NB4 (cell line): ENCODE measurements around the gene COX8C.
A peak's percentile ranks its signal among the peaks of the same experiment; 100 is the strongest.
"Not testable (repeated sequence)": the region's sequence is repeated elsewhere in the genome, so short reads cannot be mapped to it uniquely, and the experiment has no call there.

Experiments used
- DNase-seq: peaks from one replicate; pipeline ENCODE4 v3.0.0; 2010; ENCODE audit warnings: low read depth
- H3K4me3 ChIP-seq: one replicate; pipeline ENCODE4 v1.5.1; 2011; ENCODE audit warnings: mild to moderate bottlenecking, low read depth, low read length, moderate library complexity
- MAX ChIP-seq: IDR thresholded peaks from 2 replicates; pipeline ENCODE4 v1.6.1; 2011; ENCODE audit warnings: low read depth, low read length
- MYC ChIP-seq: IDR thresholded peaks from 2 replicates; pipeline ENCODE4 v1.6.1; 2011; ENCODE audit warnings: low read depth, low read length
- POLR2A ChIP-seq: IDR thresholded peaks from 2 replicates; pipeline ENCODE4 v1.6.1; 2011; ENCODE audit warnings: mild to moderate bottlenecking; ENCODE audit not compliant: insufficient read length; ENCODE audit errors: extremely low read depth
- TF ChIP-seq, protein P1 (sequence below): IDR thresholded peaks from one replicate; pipeline ENCODE4 v1.5.1; 2012; ENCODE audit warnings: low read depth, low read length

COX8C gene

GRCh38 chr14:93375673-93376156, 28.7 kb downstream of the COX8C start:
- peak; percentile 88 for DNase-seq
- TF ChIP-seq MAX, result peak; percentile 75
- TF ChIP-seq, protein P1, sequence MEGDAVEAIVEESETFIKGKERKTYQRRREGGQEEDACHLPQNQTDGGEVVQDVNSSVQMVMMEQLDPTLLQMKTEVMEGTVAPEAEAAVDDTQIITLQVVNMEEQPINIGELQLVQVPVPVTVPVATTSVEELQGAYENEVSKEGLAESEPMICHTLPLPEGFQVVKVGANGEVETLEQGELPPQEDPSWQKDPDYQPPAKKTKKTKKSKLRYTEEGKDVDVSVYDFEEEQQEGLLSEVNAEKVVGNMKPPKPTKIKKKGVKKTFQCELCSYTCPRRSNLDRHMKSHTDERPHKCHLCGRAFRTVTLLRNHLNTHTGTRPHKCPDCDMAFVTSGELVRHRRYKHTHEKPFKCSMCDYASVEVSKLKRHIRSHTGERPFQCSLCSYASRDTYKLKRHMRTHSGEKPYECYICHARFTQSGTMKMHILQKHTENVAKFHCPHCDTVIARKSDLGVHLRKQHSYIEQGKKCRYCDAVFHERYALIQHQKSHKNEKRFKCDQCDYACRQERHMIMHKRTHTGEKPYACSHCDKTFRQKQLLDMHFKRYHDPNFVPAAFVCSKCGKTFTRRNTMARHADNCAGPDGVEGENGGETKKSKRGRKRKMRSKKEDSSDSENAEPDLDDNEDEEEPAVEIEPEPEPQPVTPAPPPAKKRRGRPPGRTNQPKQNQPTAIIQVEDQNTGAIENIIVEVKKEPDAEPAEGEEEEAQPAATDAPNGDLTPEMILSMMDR, result no peak
- no peak overlapping the region for H3K4me3 ChIP-seq

- H3K4me3 ChIP-seq, result no peak overlapping the region
- TF ChIP-seq MYC, result no peak
- TF ChIP-seq MAX, result no peak
- no peak for TF ChIP-seq POLR2A
- TF ChIP-seq, protein P1, result no peak
- peak; percentile 9 for DNase-seq
Observed at GRCh38 chr14:93379831-93380230, 32.8 kb downstream of the COX8C start.

DNA sequence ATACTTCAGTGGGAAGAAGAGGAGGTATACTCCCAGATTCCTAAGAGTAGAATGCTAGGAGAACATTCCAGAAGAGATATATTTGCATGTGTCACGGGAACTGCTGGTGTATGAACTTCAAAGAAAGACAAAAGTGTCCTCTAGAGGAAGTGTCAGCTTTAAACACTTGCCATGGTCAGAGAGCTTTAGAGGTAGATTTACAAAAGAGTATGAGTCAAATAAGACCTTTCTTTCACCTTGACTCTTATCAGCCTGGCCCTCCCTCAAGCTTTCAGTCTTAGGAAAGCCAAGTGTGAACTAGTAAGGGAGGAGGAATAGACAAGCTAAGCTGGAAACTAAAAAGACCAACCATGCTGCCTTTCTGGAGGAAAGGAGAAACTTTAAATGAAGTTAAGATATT, 34.7 kb downstream of the COX8C start:
- TF ChIP-seq, protein P1, result no peak
- TF ChIP-seq MAX (no peak), MYC (no peak), POLR2A (no peak)
- no peak for DNase-seq
- no peak overlapping the region for H3K4me3 ChIP-seq

- DNase-seq, H3K4me3 ChIP-seq: not testable (repeated sequence)
Observed at GRCh38 chr14:93384256-93384655, 37.3 kb downstream of the COX8C start.

DNA sequence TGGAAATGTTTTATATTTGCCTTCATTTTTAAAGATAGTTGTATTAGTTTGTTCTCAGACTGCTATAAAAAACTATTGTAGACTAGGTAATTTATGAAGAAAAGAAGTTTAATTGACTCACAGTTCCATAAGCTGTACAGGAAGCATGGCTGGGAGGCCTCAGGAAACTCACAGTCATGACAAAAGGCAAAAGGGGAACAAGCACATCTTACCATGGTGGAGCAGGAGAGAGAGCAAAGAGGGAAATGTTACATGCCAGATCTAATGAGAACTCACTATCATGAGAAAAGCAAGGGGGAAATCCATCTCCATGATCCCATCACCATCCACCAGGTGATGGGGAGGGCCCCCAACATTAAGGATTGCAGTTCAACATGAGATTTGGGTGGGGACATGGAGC, 48.2 kb downstream of the COX8C start:
- no peak overlapping the region for H3K4me3 ChIP-seq
- no peak for TF ChIP-seq MAX
- no peak for TF ChIP-seq MYC
- no peak for TF ChIP-seq POLR2A
- TF ChIP-seq, protein P1, result no peak
- DNase-seq, result peak; percentile 64

GRCh38 chr14:93396456-93396855, 49.5 kb downstream of the COX8C start:
- no peak overlapping the region for H3K4me3 ChIP-seq
- TF ChIP-seq, protein P1, result no peak
- no peak for TF ChIP-seq POLR2A
- TF ChIP-seq MYC, result no peak
- TF ChIP-seq MAX, result no peak
- no peak for DNase-seq
